ENCODE data around the gene CKMT1A.

DNA sequence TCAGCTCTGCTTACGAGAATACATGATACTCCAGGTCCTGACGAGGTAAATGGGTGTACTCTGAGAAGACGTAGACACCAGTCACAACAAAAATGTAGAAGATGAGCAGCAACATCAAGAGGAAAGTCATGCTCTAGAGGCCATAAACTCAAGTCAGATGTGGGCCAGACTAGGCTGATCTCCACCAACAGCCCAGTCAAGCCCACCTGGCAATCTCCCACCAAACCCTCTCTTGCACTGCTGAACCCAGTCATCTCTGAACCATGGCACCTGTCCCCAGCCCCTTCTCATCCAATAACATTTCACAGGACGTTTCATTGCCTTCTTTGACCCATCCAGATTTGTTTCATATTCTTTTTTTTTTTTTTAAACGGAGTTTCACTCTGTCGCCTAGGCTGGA, 41.8 kb downstream of the CKMT1A start:
- TF ChIP-seq, protein P1, sequence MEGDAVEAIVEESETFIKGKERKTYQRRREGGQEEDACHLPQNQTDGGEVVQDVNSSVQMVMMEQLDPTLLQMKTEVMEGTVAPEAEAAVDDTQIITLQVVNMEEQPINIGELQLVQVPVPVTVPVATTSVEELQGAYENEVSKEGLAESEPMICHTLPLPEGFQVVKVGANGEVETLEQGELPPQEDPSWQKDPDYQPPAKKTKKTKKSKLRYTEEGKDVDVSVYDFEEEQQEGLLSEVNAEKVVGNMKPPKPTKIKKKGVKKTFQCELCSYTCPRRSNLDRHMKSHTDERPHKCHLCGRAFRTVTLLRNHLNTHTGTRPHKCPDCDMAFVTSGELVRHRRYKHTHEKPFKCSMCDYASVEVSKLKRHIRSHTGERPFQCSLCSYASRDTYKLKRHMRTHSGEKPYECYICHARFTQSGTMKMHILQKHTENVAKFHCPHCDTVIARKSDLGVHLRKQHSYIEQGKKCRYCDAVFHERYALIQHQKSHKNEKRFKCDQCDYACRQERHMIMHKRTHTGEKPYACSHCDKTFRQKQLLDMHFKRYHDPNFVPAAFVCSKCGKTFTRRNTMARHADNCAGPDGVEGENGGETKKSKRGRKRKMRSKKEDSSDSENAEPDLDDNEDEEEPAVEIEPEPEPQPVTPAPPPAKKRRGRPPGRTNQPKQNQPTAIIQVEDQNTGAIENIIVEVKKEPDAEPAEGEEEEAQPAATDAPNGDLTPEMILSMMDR (IDR thresholded peaks at IDR 0.05) = no peak
- no peak for TF ChIP-seq POLR2A (IDR thresholded peaks at IDR 0.05)

Data from Peyer's patch (tissue), 4 donors.